GM10248 (cell line): ENCODE results near the gene KLF11.

ENCODE experiments used
- CTCF ChIA-PET: fragments of 300-600 bp; sonication (Branson Sonifier 250); formaldehyde crosslinking; extraction: SDS; loops from one replicate; lab custom pipeline; 2021; ENCODE audit warnings: antibody characterized with exemption; lab: Yijun Ruan, JAX
- POLR2A ChIA-PET: fragments of 350-650 bp; sonication (Branson Sonifier 250); formaldehyde crosslinking; extraction: SDS; loops from one replicate; lab custom pipeline; 2020; ENCODE audit warnings: antibody characterized with exemption; lab: Yijun Ruan, JAX
- DNase-seq: peaks from one replicate; pipeline ENCODE4 v3.0.0; 2012; ENCODE audit errors: extremely low spot score
- CTCF ChIP-seq: IDR thresholded peaks from 2 replicates; pipeline ENCODE4 v1.5.1; 2012; ENCODE audit warnings: mild to moderate bottlenecking, low read depth; ENCODE audit errors: extremely low read depth, missing control alignments, control extremely low read depth

Gene KLF11

DNA sequence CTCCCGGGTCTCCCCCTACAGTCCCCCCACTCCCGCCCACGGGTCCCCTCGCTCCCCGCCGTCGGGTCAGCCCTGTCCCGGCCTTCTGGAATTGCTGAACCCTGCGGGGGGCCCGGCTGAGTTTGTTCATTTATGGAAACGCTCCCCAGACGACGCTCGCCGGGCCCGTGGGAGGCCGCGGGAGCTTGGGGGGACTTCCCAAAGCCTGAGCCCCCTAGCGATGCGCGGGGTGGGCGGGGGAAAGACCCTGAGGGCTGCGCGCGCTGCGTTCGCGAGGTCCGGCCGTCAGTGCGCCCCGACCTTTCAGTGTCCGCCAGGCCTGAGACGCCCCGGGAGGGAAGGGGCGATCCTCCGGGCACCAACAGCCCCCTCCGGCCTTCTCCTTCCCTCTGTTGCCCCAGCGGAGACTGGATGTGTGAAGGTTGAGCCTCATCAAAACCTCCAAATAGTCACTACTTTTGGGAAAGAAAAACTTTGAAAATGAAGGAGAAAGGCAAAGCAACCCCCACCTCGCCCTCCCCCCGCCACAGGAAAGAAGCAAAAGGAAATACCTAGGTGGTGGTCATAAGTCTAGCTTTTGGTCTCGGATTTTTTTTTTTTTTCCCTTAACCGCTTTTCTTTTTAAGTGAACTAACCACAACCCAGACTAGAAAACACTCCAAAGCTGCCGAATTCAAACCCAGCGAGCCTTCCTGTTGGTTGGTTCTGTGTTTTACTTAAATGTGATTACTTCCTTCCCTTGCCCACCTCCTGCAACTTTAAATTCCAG lies 37.4 kb downstream of the KLF11 start:
- CTCF ChIA-PET: interaction anchor here (0.6 to 21.6 kb wide), 4 partner anchors 6 to 355 kb away, joined by 3 to 390 read pairs (median 197); partner anchors contain the start of gene CYS1
- no peak for TF ChIP-seq CTCF
- POLR2A ChIA-PET: interaction anchor here (0.7 kb wide), 1 partner anchor 936 kb away, joined by 8 read pairs; no protein-coding TSS in a partner anchor
- DNase-seq: peak; percentile 71

DNA sequence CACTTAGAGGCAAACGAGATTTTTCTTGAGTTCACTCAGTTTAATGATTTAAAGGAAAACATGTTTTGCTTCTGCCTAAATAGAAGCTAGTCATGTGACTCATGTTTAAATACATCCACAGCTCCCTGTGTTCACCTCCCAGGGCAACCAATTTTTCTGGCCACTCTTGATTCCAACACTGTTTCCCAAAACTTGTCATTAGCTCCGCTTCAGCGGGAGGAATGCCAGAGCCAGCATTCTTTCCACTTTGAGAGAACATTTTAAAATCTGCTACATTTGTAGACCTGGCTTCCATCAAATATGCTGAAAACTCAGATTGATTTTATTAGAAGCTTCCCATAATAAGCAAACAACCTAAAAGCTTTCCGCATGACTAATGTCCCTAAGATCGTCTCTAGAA lies 39.7 kb downstream of the KLF11 start:
- POLR2A ChIA-PET: no interaction called here
- TF ChIP-seq CTCF: no peak
- CTCF ChIA-PET: interaction anchor here (0.9 to 21.6 kb wide), 11 partner anchors 6 to 352 kb away, joined by 3 to 390 read pairs (median 4); partner anchors contain the start of gene CYS1
- DNase-seq: no peak

DNA sequence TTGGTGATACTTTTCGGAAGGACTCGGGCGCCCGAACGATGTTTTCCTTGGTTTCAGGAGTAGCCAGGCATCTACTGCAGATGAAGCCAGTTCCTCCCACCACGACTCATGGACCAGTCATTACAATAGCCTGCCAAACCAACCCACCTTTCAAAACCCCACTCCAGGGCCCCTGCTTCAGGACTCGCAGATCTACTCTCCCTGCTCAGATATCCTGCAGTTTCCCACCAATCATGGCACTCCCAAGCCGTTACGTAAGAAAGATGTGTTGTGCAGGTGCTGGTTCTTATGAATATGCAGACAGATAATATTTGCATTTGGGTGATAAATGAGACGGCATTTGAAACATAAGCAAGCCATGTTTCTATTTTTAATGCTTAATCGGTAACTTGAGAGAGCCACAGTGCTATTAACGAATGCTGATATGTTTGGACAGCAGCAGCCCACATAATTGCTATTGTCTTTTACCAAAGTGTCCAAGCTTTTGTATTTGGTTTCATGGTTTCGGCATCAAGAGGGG lies 40.4 kb downstream of the KLF11 start:
- POLR2A ChIA-PET: no interaction called here
- TF ChIP-seq CTCF: no peak
- DNase-seq: no peak
- CTCF ChIA-PET: interaction anchor here (1.4 to 21.6 kb wide), 6 partner anchors 6 to 352 kb away, joined by 3 to 390 read pairs (median 22); partner anchors contain the start of gene CYS1

- no peak for TF ChIP-seq CTCF
- no peak for DNase-seq
- CTCF ChIA-PET: interaction anchor here (0.9 to 21.6 kb wide), 7 partner anchors 10 to 351 kb away, joined by 3 to 390 read pairs (median 11); partner anchors contain the start of gene CYS1
- POLR2A ChIA-PET: no interaction called here
Measured at GRCh38 chr2:10084223-10084865, 41.0 kb downstream of the KLF11 start.

DNA sequence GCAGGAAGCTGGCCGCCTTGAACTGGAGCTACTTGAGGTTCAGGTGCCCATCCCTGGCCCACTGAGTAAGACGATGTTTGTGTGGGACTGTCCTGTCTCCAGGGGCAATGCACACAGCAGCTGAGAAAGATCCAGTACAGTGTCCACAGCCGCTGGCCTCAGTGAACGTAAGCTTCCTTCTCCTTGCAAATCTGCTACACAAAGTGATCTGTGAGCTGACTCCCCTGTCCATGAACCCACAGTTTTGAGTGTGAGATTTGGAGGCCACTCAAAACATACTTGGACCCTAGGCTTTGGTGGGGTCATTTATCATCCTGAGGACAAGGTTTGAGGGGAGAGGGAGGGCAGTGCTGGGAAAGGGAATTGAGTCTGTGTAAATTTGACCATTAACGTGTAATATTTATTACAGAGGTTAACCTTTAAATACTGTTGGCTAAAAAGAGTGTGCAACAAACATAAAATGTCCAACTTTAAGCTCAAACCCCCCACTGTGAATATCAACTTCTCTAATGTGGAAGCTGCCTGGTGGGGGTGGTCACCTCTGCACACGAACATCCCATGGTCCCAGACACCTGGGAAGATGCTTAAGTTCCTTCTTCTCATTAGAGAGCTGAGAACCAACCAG lies 41.8 kb downstream of the KLF11 start:
- no peak for TF ChIP-seq CTCF
- DNase-seq: no peak
- ChIA-PET POLR2A (no interaction called here), CTCF (interaction anchor here (0.7 to 21.6 kb wide), 14 partner anchors 11 to 365 kb away, joined by 3 to 390 read pairs (median 4); partner anchors contain the start of gene CYS1)

GRCh38 chr2:10085668-10086059 lies 42.3 kb downstream of the KLF11 start:
- ChIA-PET POLR2A (no interaction called here), CTCF (interaction anchor here (0.7 to 21.6 kb wide), 13 partner anchors 11 to 364 kb away, joined by 3 to 390 read pairs (median 4); partner anchors contain the start of gene CYS1)
- no peak for DNase-seq
- no peak for TF ChIP-seq CTCF
